Measurements from ENCODE around the gene ITGB1BP1. TPM values are rescaled to one million over a fixed set of nuclear protein-coding genes. Genes with fewer than 3 reads are reported as not detected.

The ITGB1BP1 gene
- total RNA-seq, 1 experiment from 2014 or later, result 32.7 TPM

DNA sequence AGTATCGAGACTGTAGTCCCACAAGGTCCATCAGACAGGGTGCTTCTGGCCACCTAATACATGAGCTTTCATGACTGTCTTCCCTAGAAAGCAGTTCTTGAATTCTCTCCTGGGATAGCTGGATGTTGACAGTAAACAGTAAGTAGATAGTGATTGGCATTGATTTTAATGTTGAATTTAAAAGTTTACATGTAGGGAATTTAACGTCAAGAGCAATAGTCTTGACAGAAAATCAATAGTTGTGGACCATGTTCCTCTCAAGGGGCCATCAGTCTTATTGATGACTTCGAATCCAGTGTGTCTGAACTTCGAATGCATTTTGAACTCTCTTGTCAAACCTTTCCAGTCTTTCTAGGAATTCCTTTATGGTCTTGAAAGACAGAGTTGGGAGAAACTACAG is 63.9 kb downstream of the ITGB1BP1 start:
- no peak for TF ChIP-seq FOXP1 (CRISPR knock-in tag; IDR thresholded peaks at IDR 0.05; ENCODE audit: borderline replicate concordance)
- TF ChIP-seq ZNF396 (CRISPR knock-in tag; IDR thresholded peaks at IDR 0.05; ENCODE audit: borderline replicate concordance), result no peak
- TF ChIP-seq, protein P1, sequence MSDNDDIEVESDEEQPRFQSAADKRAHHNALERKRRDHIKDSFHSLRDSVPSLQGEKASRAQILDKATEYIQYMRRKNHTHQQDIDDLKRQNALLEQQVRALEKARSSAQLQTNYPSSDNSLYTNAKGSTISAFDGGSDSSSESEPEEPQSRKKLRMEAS (CRISPR knock-in tag; IDR thresholded peaks at IDR 0.05), result no peak
- TF ChIP-seq ZNF671 (CRISPR knock-in tag; IDR thresholded peaks at IDR 0.05), result no peak
- TF ChIP-seq, protein P2, sequence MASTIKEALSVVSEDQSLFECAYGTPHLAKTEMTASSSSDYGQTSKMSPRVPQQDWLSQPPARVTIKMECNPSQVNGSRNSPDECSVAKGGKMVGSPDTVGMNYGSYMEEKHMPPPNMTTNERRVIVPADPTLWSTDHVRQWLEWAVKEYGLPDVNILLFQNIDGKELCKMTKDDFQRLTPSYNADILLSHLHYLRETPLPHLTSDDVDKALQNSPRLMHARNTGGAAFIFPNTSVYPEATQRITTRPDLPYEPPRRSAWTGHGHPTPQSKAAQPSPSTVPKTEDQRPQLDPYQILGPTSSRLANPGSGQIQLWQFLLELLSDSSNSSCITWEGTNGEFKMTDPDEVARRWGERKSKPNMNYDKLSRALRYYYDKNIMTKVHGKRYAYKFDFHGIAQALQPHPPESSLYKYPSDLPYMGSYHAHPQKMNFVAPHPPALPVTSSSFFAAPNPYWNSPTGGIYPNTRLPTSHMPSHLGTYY (CRISPR knock-in tag; IDR thresholded peaks at IDR 0.05), result no peak
- no peak for TF ChIP-seq ZBTB21 (CRISPR knock-in tag; IDR thresholded peaks at IDR 0.05; ENCODE audit: borderline replicate concordance)
- TF ChIP-seq ELF4 (CRISPR knock-in tag; IDR thresholded peaks at IDR 0.05; ENCODE audit: low read depth), result no peak
- TF ChIP-seq, protein P3, sequence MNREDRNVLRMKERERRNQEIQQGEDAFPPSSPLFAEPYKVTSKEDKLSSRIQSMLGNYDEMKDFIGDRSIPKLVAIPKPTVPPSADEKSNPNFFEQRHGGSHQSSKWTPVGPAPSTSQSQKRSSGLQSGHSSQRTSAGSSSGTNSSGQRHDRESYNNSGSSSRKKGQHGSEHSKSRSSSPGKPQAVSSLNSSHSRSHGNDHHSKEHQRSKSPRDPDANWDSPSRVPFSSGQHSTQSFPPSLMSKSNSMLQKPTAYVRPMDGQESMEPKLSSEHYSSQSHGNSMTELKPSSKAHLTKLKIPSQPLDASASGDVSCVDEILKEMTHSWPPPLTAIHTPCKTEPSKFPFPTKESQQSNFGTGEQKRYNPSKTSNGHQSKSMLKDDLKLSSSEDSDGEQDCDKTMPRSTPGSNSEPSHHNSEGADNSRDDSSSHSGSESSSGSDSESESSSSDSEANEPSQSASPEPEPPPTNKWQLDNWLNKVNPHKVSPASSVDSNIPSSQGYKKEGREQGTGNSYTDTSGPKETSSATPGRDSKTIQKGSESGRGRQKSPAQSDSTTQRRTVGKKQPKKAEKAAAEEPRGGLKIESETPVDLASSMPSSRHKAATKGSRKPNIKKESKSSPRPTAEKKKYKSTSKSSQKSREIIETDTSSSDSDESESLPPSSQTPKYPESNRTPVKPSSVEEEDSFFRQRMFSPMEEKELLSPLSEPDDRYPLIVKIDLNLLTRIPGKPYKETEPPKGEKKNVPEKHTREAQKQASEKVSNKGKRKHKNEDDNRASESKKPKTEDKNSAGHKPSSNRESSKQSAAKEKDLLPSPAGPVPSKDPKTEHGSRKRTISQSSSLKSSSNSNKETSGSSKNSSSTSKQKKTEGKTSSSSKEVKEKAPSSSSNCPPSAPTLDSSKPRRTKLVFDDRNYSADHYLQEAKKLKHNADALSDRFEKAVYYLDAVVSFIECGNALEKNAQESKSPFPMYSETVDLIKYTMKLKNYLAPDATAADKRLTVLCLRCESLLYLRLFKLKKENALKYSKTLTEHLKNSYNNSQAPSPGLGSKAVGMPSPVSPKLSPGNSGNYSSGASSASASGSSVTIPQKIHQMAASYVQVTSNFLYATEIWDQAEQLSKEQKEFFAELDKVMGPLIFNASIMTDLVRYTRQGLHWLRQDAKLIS (CRISPR knock-in tag; IDR thresholded peaks at IDR 0.05; ENCODE audit: borderline replicate concordance), result no peak
- TF ChIP-seq, protein P4, sequence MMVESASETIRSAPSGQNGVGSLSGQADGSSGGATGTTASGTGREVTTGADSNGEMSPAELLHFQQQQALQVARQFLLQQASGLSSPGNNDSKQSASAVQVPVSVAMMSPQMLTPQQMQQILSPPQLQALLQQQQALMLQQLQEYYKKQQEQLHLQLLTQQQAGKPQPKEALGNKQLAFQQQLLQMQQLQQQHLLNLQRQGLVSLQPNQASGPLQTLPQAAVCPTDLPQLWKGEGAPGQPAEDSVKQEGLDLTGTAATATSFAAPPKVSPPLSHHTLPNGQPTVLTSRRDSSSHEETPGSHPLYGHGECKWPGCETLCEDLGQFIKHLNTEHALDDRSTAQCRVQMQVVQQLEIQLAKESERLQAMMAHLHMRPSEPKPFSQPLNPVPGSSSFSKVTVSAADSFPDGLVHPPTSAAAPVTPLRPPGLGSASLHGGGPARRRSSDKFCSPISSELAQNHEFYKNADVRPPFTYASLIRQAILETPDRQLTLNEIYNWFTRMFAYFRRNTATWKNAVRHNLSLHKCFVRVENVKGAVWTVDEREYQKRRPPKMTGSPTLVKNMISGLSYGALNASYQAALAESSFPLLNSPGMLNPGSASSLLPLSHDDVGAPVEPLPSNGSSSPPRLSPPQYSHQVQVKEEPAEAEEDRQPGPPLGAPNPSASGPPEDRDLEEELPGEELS (CRISPR knock-in tag; IDR thresholded peaks at IDR 0.05), result no peak
- TF ChIP-seq, protein P5, sequence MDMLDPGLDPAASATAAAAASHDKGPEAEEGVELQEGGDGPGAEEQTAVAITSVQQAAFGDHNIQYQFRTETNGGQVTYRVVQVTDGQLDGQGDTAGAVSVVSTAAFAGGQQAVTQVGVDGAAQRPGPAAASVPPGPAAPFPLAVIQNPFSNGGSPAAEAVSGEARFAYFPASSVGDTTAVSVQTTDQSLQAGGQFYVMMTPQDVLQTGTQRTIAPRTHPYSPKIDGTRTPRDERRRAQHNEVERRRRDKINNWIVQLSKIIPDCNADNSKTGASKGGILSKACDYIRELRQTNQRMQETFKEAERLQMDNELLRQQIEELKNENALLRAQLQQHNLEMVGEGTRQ (CRISPR knock-in tag; IDR thresholded peaks at IDR 0.05), result no peak
- TF ChIP-seq NFYB (CRISPR knock-in tag; conservative IDR thresholded peaks at IDR 0.05; ENCODE audit: low read depth), result no peak
- peaks cover 25% of the 10 kb centered on the region for H3K36me3 Mint-ChIP-seq
- CTCF ChIA-PET, result interaction anchor here (1.7 kb wide), 1 partner anchor 12 kb away, joined by 5 read pairs; no protein-coding TSS in a partner anchor
- H3K9me3 Mint-ChIP-seq, result no peaks in the 10 kb centered on the region
- no peaks in the 10 kb centered on the region for H3K27me3 Mint-ChIP-seq (ENCODE audit: low read depth)
- DNase-seq (ENCODE audit: low spot score), result no peak
- no peak overlapping the region for H3K4me3 Mint-ChIP-seq
- H3K4me1 Mint-ChIP-seq, result peaks cover 25% of the 10 kb centered on the region
- POLR2A ChIA-PET, result no interaction called here
- no peak overlapping the region for H3K27ac Mint-ChIP-seq
- ATAC-seq, result no peak

DNA sequence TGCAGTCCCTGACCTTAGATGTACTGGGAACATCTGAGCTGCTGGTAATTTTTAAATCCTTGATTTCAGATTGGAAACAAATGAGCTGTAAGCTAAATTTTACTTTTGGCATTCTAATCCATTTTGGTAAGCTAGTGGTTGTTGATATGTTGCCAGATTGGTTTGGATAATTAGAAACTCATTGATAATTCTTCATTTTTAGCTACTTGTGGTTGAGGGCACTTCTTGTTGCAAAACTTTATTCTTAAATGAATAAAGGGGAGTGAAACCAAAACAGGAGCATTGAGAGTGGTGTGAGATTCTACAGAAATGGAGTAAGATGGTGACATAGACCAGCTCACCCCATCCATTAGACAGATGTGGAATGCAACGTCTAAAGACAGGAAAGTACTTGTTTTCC is 64.5 kb downstream of the ITGB1BP1 start:
- CTCF ChIA-PET, result interaction anchor here (0.6 to 1.7 kb wide), 2 partner anchors 13 to 220 kb away, joined by 3 to 5 read pairs; no protein-coding TSS in a partner anchor

More for the DNA sequence above, 64.5 kb downstream of the ITGB1BP1 start:
- POLR2A ChIA-PET, result no interaction called here
- peaks cover 25% of the 10 kb centered on the region for H3K36me3 Mint-ChIP-seq
- no peak for ATAC-seq
- no peaks in the 10 kb centered on the region for H3K9me3 Mint-ChIP-seq
- DNase-seq (ENCODE audit: low spot score), result no peak
- no peak overlapping the region for H3K4me3 Mint-ChIP-seq
- H3K27me3 Mint-ChIP-seq (ENCODE audit: low read depth), result no peaks in the 10 kb centered on the region
- H3K27ac Mint-ChIP-seq, result no peak overlapping the region
- TF ChIP-seq CBFB (CRISPR knock-in tag; IDR thresholded peaks at IDR 0.05; ENCODE audit: low read depth), result no peak
- TF ChIP-seq, protein P5 (CRISPR knock-in tag; IDR thresholded peaks at IDR 0.05), result no peak
- TF ChIP-seq, protein P6, sequence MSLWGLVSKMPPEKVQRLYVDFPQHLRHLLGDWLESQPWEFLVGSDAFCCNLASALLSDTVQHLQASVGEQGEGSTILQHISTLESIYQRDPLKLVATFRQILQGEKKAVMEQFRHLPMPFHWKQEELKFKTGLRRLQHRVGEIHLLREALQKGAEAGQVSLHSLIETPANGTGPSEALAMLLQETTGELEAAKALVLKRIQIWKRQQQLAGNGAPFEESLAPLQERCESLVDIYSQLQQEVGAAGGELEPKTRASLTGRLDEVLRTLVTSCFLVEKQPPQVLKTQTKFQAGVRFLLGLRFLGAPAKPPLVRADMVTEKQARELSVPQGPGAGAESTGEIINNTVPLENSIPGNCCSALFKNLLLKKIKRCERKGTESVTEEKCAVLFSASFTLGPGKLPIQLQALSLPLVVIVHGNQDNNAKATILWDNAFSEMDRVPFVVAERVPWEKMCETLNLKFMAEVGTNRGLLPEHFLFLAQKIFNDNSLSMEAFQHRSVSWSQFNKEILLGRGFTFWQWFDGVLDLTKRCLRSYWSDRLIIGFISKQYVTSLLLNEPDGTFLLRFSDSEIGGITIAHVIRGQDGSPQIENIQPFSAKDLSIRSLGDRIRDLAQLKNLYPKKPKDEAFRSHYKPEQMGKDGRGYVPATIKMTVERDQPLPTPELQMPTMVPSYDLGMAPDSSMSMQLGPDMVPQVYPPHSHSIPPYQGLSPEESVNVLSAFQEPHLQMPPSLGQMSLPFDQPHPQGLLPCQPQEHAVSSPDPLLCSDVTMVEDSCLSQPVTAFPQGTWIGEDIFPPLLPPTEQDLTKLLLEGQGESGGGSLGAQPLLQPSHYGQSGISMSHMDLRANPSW (CRISPR knock-in tag; conservative IDR thresholded peaks at IDR 0.05; ENCODE audit: low read depth), result no peak
- no peak for TF ChIP-seq SOX15 (CRISPR knock-in tag; IDR thresholded peaks at IDR 0.05)
- peaks cover 26% of the 10 kb centered on the region for H3K4me1 Mint-ChIP-seq
